Panc1 (cell line): ENCODE results near the gene PNPO. TPM values are rescaled to one million over a fixed set of nuclear protein-coding genes. Genes with fewer than 3 reads are reported as not detected.

Experiments used
- ATAC-seq: fragments of 200-7000 bp; cut with Tn5 transposase; 2 replicates; pipeline ENCODE4 v1.9.1; 2020; ENCODE audit warnings: mild to moderate bottlenecking, moderate library complexity
- BruUV-seq: library from RNA; stranded (reverse); fragments of 400-500 nt; replicated peaks from 2 replicates; lab custom pipeline; 2021; lab: Mats Ljungman, UMichigan
- CTCF ChIA-PET: fragments of 300-600 bp; sonication (Branson Sonifier 250); formaldehyde crosslinking; loops from one replicate; lab custom pipeline; 2022; ENCODE audit warnings: antibody characterized with exemption; lab: Charles Lee
- POLR2A ChIA-PET: fragments of 300-600 bp; sonication (Branson Sonifier 250); formaldehyde crosslinking; loops from one replicate; lab custom pipeline; 2022; ENCODE audit warnings: antibody characterized with exemption; lab: Charles Lee
- DNase-seq: peaks from one replicate; pipeline ENCODE4 v3.0.0-alpha.2; 2010; ENCODE audit warnings: low read depth, low spot score
- H3K27ac ChIP-seq: 2 replicates; pipeline ENCODE4 v1.5.1; 2011; ENCODE audit warnings: mild to moderate bottlenecking, low read length, inconsistent platforms
- H3K27me3 ChIP-seq: fragments of 200-500 bp; sonication (Bioruptor generic); 2 replicates; pipeline ENCODE4 v1.6.0; 2014; ENCODE audit warnings: low read length, inconsistent platforms; ENCODE audit not compliant: control insufficient read depth, insufficient read depth
- H3K36me3 ChIP-seq: fragments of 200-500 bp; sonication (Bioruptor generic); 2 replicates; pipeline ENCODE4 v1.5.1; 2014; ENCODE audit warnings: inconsistent platforms, mild to moderate bottlenecking, low read length, moderate library complexity; ENCODE audit not compliant: control insufficient read depth, insufficient read depth
- H3K4me1 ChIP-seq: 2 replicates; pipeline ENCODE4 v1.5.1; 2011; ENCODE audit warnings: inconsistent platforms, mild to moderate bottlenecking, low read length, moderate library complexity; ENCODE audit not compliant: control insufficient read depth, insufficient read depth
- H3K4me3 ChIP-seq, 2 experiments: 2 replicates each; pipeline ENCODE4 v1.5.1; 2011 to 2012; ENCODE audit warnings: low read depth in 2 of 2, low read length in 2 of 2, mild to moderate bottlenecking in 2 of 2, inconsistent platforms in 1 of 2, moderate library complexity in 1 of 2
- H3K9me3 ChIP-seq: fragments of 200-500 bp; sonication (Bioruptor generic); 2 replicates; pipeline ENCODE4 v1.5.1; 2014; ENCODE audit warnings: low read depth, mild to moderate bottlenecking, inconsistent platforms, low read length, moderate library complexity; ENCODE audit not compliant: control insufficient read depth, insufficient read depth
- CTCF ChIP-seq: fragments of 450-650 bp; IDR thresholded peaks from 2 replicates; pipeline ENCODE4 v1.5.1; 2017; ENCODE audit warnings: mild to moderate bottlenecking
- POLR2AphosphoS5 ChIP-seq: IDR thresholded peaks from 2 replicates; pipeline ENCODE4 v1.6.1; 2012; ENCODE audit warnings: mild to moderate bottlenecking, low read depth, low read length, moderate library complexity
- REST ChIP-seq, 2 experiments: IDR thresholded peaks; 2 replicates each; pipeline ENCODE4 v1.6.1; 2011 to 2012; ENCODE audit warnings: low read depth in 2 of 2, control low read depth in 1 of 2, low read length in 1 of 2, mild to moderate bottlenecking in 1 of 2, moderate library complexity in 1 of 2; ENCODE audit not compliant: insufficient read depth in 1 of 2
- SIN3A ChIP-seq: IDR thresholded peaks from 2 replicates; pipeline ENCODE4 v1.6.1; 2012; ENCODE audit warnings: low read depth, mild to moderate bottlenecking, low read length, moderate library complexity, borderline replicate concordance; ENCODE audit not compliant: insufficient read depth
- TCF7L2 ChIP-seq: IDR thresholded peaks from 2 replicates; pipeline ENCODE4 v1.6.1; 2011; ENCODE audit warnings: mild to moderate bottlenecking, low read depth, low read length, inconsistent platforms
- in situ Hi-C: cut with HindIII; loops from 2 replicates; pipeline ENCODE4 v1.10.0; 2016; ENCODE audit warnings: low sequenced_read_pairs, low pct_unique_long_range_greater_than_20kb
- intact Hi-C: fragments of 100-400 bp; cut with micrococcal nuclease; formaldehyde crosslinking; loops from one replicate; pipeline ENCODE4 v1.10.0; 2022; ENCODE audit not compliant: unreplicated experiment
- total RNA-seq: library from RNA; stranded (reverse); gene quantifications from one replicate; pipeline ENCODE4 v1.2.1, GENCODE V29; 2021; ENCODE audit not compliant: unreplicated experiment

PNPO gene
- total RNA-seq, 1 experiment from 2014 or later, result 20.1 TPM

GRCh38 chr17:47929218-47930000 is 12.0 kb upstream of the PNPO start:
- H3K4me1 ChIP-seq, result peaks cover 3% of the 10 kb centered on the region; the same call in 1 of the 2 replicates
- no peak overlapping the region for H3K27ac ChIP-seq
- H3K36me3 ChIP-seq, result no peaks in the 10 kb centered on the region; the same call in 1 of the 2 replicates
- ATAC-seq (no peak), DNase-seq (no peak)
- in situ Hi-C loops (no loop called here), intact Hi-C loops (no loop called here)
- H3K27me3 ChIP-seq, result no peaks in the 10 kb centered on the region
- no peak overlapping the region for H3K4me3 ChIP-seq
- no TSS peak for BruUV-seq
- no peaks in the 10 kb centered on the region for H3K9me3 ChIP-seq
- ChIA-PET POLR2A (interaction anchor here (0.6 kb wide), 1 partner anchor 22 kb away, joined by 3 read pairs; no protein-coding TSS in a partner anchor), CTCF (no interaction called here)
- TF ChIP-seq CTCF, result no peak
- no peak for TF ChIP-seq REST (IDR thresholded peaks at IDR 0.05; ENCODE audit: insufficient read depth in 1 of 2, low read depth in 2 of 2, low read length in 1 of 2)
- no peak for TF ChIP-seq POLR2AphosphoS5
- TF ChIP-seq SIN3A, result no peak
- TF ChIP-seq TCF7L2, result no peak

- ChIA-PET CTCF (interaction anchor here (0.6 kb wide), 1 partner anchor 91 kb away, joined by 3 read pairs; the partner anchor contains the start of gene SCRN2), POLR2A (no interaction called here)
- Histone ChIP-seq H3K4me1 (peaks cover 3% of the 10 kb centered on the region; the same call in 1 of the 2 replicates), H3K9me3 (no peaks in the 10 kb centered on the region), H3K27me3 (no peaks in the 10 kb centered on the region), H3K36me3 (no peaks in the 10 kb centered on the region), H3K4me3 (no peak overlapping the region), H3K27ac (no peak overlapping the region)
- no TSS peak for BruUV-seq
- DNase-seq (no peak), ATAC-seq (no peak)
- in situ Hi-C loops (no loop called here), intact Hi-C loops (no loop called here)
- TF ChIP-seq REST (IDR thresholded peaks at IDR 0.05; ENCODE audit: insufficient read depth in 1 of 2, low read depth in 2 of 2, low read length in 1 of 2) (no peak), TCF7L2 (no peak), SIN3A (no peak), CTCF (no peak), POLR2AphosphoS5 (no peak)
These were observed 9.5 kb upstream of the PNPO start for GRCh38 chr17:47931848-47932247.
